NCI-H2029 treated with DMSO at 0.1 percent for 48 hours (cell line): ENCODE data around the gene ATF6.

Experiments
- DNase-seq: peaks from one replicate; lab custom pipeline; 2025; lab: John Stamatoyannopoulos, UW

The ATF6 gene

GRCh38 chr1:161972828-161973227 lies 206.7 kb downstream of the ATF6 start:
- DNase-seq, result no peak

- DNase-seq, result no peak
Observed at GRCh38 chr1:161973924-161974845, 208.1 kb downstream of the ATF6 start.

DNA sequence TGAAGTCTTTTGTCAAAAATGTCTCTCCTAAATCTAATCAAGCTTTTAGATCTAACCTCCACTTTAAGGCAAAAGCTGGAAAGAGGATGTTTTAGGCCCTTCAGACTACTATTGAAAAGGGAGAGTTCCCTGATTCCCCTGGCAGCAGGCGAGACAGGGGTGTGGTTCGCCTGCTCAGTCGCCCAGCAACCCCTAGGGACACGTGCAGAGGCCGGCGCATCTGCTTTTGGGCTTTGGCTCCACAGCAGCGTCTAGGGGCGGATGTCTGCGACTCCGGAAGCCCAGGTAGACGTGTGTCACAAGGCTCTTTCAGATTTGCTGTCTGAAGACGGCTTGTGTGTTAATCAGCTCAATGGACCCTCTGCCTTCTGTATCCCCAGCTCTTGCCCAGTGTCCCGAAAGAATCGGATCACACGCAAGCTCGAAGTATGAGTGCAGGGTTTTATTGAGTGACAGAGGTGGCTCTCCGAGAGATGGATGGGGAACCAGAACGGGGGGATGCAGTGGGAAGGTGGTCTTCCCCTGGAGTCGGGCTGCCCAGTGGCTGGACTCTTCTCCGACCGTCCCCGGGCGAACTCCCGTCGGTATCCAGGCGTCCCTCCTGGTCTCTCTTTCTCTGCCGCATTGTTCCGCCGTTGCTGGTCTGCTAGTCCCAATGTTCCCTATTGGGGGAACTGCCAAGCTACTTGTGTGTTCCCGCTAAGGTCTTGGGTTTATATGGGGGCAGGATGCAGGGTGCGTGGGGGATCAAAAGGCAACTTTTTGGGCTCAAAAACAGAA lies 212.1 kb downstream of the ATF6 start:
- DNase-seq, result no peak

DNA sequence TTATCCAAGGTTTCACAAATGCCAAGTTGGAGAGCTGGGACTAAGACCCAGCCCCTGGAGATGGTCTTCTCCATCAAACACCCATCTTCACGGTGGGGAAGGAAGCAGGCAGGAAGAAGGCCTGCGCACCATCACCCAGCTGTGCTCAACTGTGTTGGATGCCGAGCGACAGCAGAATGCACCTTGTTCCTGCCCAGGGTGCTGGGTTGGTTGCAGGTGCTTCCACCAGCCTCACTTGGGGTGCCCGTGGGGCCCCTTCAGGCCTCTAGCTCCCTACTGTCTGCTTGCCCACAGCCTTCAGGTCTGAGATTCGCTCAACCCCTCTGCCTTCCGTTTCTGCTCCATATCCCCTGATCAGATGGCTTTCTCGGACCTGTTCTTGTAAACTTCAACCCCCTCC lies 215.0 kb downstream of the ATF6 start:
- no peak for DNase-seq

DNA sequence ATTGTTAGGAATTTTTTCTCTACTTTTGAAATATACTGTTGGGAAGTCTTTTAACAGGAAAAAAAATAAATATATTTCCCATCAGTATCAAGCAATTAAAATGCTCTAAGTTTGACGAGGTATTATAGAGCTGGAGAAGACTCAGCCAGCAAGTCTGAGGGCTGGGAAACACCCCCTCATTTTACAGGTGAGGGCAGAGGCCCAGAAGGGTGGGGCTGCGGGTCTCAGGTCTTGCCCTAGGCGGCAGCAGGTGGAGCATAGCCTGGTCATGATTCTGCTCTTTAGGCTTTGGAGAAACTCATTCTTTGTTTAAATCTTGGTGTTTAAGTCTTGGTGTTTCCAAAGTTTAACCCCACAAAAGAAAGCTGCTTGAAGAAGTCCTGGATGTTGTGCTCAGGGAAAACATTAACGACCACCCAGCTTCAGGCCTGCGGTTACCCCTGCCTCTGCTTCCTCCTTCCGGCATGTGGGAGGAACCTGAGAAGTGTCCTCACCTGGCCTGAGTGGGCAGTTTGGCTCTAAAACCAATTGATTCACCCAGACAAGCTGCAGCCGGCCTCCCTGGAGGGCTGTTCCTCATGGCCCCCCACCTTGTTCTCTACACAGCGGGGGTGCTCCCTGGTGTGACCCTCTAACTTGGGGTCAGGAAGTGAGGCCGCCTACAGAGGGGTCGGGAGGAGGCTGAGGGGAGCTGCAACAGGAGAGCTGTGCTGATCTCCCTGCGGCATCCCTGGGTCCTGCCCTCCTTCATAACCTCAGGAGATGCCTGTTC lies 215.8 kb downstream of the ATF6 start:
- DNase-seq, result no peak

DNA sequence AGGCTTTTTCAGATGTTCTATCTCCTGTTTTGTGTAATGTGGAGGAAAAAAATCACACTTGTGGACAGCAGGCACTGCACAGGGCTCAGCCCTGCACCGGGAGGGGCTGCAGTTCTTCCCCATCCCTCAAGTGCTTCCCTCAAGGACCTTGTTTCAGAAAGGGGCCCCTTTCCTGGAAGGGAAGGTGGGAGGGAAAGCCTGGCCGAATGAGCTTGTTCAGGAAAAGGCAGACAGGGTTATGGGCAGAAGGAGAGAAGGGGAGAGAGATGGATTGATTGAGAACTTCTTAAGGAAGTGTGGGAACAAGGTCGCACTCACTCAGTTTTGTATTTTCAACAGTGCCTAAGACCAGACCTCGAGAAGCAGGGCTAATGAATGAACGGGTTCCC lies 216.4 kb downstream of the ATF6 start:
- no peak for DNase-seq

GRCh38 chr1:161982917-161983316 lies 216.8 kb downstream of the ATF6 start:
- no peak for DNase-seq

- no peak for DNase-seq
Observed at GRCh38 chr1:161983725-161984124, 217.6 kb downstream of the ATF6 start.

GRCh38 chr1:161985301-161985822 lies 219.2 kb downstream of the ATF6 start:
- no peak for DNase-seq

GRCh38 chr1:161986328-161986727 lies 220.2 kb downstream of the ATF6 start:
- no peak for DNase-seq

DNA sequence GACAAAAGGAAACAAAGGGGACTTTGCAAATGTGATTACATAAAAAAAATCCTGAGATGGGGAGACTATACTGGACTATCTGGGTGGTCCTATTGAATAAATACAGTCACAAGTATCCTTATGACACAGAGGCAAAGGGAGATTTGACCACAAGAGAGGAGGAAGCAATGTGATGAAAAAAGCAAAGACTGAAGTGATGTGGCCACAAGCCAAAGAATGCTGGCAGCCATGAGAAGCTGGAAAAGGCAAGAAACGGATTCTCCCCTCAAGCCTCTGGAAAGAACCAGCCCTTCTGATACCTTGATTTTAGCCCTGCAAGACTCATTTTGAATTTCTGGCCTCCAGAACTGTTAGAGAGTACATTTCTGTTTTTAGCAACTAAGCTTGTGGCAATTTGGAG lies 221.2 kb downstream of the ATF6 start:
- DNase-seq, result no peak

- no peak for DNase-seq
Observed at GRCh38 chr1:161987872-161988271, 221.8 kb downstream of the ATF6 start.

- DNase-seq, result no peak
Observed at GRCh38 chr1:161988413-161988812, 222.3 kb downstream of the ATF6 start.

DNA sequence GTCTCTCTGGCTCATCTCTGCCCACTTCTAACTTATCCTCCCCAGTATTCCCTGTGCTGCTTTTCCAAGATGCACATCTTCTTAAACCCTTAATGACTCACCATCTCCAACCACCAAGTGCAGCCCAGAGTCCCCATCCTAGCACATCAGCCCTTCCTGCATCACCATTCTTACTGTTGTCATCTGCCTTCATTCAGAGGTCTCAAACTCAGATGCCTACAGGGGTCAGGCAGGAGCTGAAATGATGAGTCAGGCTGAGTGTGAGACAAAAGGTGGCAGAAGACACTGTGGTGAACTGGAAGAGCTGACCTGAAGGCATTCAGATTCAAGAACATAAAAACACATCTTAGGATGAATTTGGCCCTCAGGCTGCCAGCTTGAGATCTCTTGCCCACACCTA lies 223.0 kb downstream of the ATF6 start:
- DNase-seq, result no peak

- DNase-seq, result no peak
Observed at GRCh38 chr1:161989786-161990185, 223.7 kb downstream of the ATF6 start.

GRCh38 chr1:161993576-161993975 lies 227.5 kb downstream of the ATF6 start:
- DNase-seq, result no peak

GRCh38 chr1:161994175-161994668 lies 228.1 kb downstream of the ATF6 start:
- DNase-seq, result no peak

- DNase-seq, result no peak
Observed at GRCh38 chr1:161997152-161997551, 231.0 kb downstream of the ATF6 start.

- DNase-seq, result no peak
Observed at GRCh38 chr1:161998811-161999210, 232.7 kb downstream of the ATF6 start.

DNA sequence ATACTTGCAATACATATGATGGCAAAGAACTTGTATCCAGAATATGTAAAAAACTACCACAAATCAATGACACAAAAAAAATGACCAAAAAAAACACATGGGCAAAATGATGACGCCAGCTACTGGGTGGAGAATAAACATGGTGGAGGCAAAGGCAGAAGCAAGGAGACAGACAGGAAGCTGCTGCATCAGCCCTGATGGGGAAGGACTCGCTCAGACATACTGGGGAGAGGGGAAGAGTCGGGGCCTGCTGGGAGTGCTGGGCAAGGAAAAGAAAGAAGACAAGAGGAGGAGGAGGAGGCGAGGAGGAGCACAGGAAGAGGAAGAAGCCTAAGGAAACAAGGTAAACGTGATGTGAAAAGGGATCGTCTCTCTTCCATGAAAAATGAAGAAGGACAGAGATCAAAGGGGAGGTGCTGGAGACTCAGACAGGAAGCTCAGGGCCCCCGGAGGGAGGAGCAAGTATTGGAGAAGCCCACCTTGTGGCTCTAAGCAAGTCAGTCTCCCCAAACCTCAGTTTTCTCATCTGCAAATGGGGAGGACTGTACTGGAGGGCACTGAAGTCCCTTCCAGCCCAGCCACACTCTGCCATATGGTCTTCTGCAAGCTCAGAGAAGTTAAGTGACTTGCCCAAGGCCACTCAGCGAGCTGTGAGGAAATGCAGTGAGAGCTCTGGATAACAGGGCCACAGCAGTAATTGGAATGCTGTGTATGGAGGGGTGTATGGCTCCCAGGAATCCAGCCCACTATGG lies 233.4 kb downstream of the ATF6 start:
- no peak for DNase-seq

GRCh38 chr1:162000053-162000420 lies 233.9 kb downstream of the ATF6 start:
- no peak for DNase-seq
